Measurements from ENCODE around the gene ARHGAP40. TPM values are rescaled to one million over a fixed set of nuclear protein-coding genes. Genes with fewer than 3 reads are reported as not detected.

Gene ARHGAP40
- total and polyA plus RNA-seq, 9 of the 15 experiments (the other 6 are each of a cell fraction or from before 2014, with no cell fraction given), result not detected

DNA sequence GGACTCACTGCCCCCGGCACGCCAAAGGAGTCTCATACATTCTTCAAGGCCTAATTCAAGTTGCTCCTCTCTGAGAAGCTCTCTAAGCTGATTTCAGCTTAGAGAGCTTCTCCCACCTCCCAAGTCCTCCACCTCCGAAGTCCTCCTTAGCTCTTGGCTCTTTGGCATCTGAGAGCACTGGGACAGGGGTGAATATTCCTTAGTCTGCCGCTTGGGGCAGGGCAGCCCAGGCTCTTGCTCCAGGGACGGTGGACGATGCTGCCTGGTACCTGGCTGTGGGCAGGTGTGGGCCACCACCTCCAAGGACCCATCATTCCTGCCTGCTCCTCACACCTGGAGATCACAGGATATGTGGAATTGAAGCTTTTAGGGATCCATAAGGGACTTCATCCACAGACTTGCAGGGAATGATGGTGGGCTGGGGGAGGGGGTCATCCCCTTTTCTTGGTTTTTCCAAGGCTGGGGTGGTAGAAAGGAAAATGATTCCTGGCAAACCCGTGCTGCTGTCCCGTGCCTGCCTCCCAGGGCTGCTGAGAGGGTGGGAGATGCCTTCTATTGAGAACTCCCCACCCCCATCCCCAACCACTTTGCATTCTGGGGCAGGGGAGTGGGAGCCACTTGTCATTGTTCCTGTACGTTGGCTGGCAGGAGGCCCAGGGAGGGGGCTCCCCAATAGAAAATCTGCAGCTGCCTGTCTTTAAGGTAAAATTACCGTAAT, 57.4 kb downstream of the ARHGAP40 start (continued):
- no peak for TF ChIP-seq ARID2 (IDR thresholded peaks at IDR 0.05)

DNA sequence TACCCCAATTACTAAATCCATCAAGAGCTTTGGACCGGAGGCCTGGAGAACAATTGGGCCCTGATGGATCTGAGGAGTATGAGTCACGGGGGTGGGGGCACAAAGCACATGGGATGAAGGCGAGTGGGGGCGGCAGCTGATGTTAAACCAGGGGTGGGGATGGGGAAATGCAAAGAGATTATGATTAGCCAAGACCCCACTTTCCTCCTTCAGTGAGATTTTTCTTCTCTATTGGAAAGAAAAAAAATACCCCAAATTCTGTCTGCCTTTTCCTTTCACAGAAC, 57.9 kb downstream of the ARHGAP40 start:
- in situ Hi-C loops (cut with MboI), result no loop called here
- Histone ChIP-seq H3K9ac (ENCODE audit: insufficient read depth in 1 of 2, low read depth in 2 of 2, low read length in 2 of 2) (no peak overlapping the region), H3K79me2 (ENCODE audit: control insufficient read depth, insufficient read depth, low read length) (no peaks in the 10 kb centered on the region), H3K9me1 (ENCODE audit: control insufficient read depth, insufficient read depth, low read length) (no peaks in the 10 kb centered on the region), H4K20me1 (replicated peaks; ENCODE audit: control insufficient read depth, insufficient read depth, low read length) (no peaks in the 10 kb centered on the region), H3K27me3 (ENCODE audit: control insufficient read depth in 2 of 2, insufficient read depth in 2 of 2, low read length in 2 of 2) (peaks cover 10 to 37% of the 10 kb centered on the region in 2 experiments), H3K4me3 (no peak overlapping the region), H3K4me1 (replicated peaks in 1 of 2; ENCODE audit: control insufficient read depth in 2 of 2, insufficient read depth in 2 of 2, low read length in 2 of 2) (no peaks in the 10 kb centered on the region; a peak in 1 of 5 replicates), H3K9me3 (replicated peaks; ENCODE audit: control insufficient read depth, insufficient read depth, low read depth, low read length) (no peaks in the 10 kb centered on the region), H2AFZ (ENCODE audit: low read depth, low read length) (no peak overlapping the region), H3K4me2 (ENCODE audit: insufficient read depth, low read length) (no peak overlapping the region), H3K36me3 (ENCODE audit: control insufficient read depth, insufficient read depth, low read length) (no peaks in the 10 kb centered on the region), H3K27ac (ENCODE audit: extremely low read depth, low read depth, low read length) (no peak overlapping the region)
- intact Hi-C loops (cut with micrococcal nuclease), result no loop called here
- 32% methylated on average over 3 of the region's 4 CpGs for WGBS (ENCODE audit: insufficient coverage, low coverage, missing lambda C conversion rate)
- ChIA-PET CTCF (ENCODE audit: low intra/inter-chr PET ratio) (interaction anchor here (0.6 to 1.2 kb wide), 3 partner anchors 77 to 234 kb away, joined by 3 to 4 read pairs (median 3); no protein-coding TSS in a partner anchor), POLR2A (interaction anchor here (0.6 to 0.9 kb wide), 2 partner anchors 34 to 113 kb away, joined by 3 read pairs; no protein-coding TSS in a partner anchor)
- DNase-seq (ENCODE audit: extremely low read depth in 1 of 4, low spot score in 3 of 4), result no peak
- no peak for FAIRE-seq
- TF ChIP-seq EGR1 (conservative IDR thresholded peaks at IDR 0.05) (0 out of 2 replicates have a peak, but pooled peaks have one; percentile 23), CCAR2 (IDR thresholded peaks at IDR 0.05; ENCODE audit: low read depth, low read length) (no peak)
- no TSS peak for BruUV-seq (replicated peaks)
- no peak for ATAC-seq

DNA sequence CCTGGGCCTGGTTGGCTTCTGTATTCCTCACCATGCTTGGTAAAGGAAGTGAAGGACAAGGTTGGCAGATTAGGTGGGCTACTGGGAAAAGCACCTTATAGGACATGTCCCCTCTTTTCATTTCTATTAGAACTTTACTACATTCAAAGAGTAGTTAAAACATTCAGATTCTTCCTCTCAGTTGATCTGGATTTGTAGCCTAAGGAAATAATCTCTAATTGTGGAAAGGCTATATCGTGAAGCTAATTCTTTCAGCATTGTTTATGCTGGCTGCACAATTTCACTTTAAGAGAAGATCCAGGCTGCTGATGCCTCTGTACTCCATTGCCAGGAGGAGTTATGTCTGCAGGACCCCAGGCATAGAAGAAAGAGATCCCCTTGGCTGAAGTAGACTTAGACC, 58.8 kb downstream of the ARHGAP40 start:
- ChIA-PET CTCF (ENCODE audit: low intra/inter-chr PET ratio) (no interaction called here), POLR2A (interaction anchor here (0.9 kb wide), 1 partner anchor 33 kb away, joined by 3 read pairs; no protein-coding TSS in a partner anchor)
- BruUV-seq (replicated peaks), result no TSS peak
- no peak overlapping the region for H2AFZ ChIP-seq (ENCODE audit: low read depth, low read length)
- no peak overlapping the region for H3K4me2 ChIP-seq (ENCODE audit: insufficient read depth, low read length)
- H3K4me3 ChIP-seq, result no peak overlapping the region
- intact Hi-C loops (cut with micrococcal nuclease) (no loop called here), in situ Hi-C loops (cut with MboI) (no loop called here)
- DNase-seq (ENCODE audit: extremely low read depth in 1 of 4, low spot score in 3 of 4) (no peak), FAIRE-seq (no peak), ATAC-seq (no peak)
- no peak overlapping the region for H3K27ac ChIP-seq (ENCODE audit: extremely low read depth, low read depth, low read length)
- WGBS (ENCODE audit: insufficient coverage, low coverage, missing lambda C conversion rate), result 13% methylated on average over 1 of the region's 1 CpG
- no peaks in the 10 kb centered on the region for H4K20me1 ChIP-seq (replicated peaks; ENCODE audit: control insufficient read depth, insufficient read depth, low read length)
- peaks cover 6 to 29% of the 10 kb centered on the region in 2 experiments for H3K27me3 ChIP-seq (ENCODE audit: control insufficient read depth in 2 of 2, insufficient read depth in 2 of 2, low read length in 2 of 2)
- peak; percentile 95 for TF ChIP-seq ZNF79 (CRISPR knock-in tag; IDR thresholded peaks at IDR 0.05; ENCODE audit: low read depth)
- peak; percentile 44 for TF ChIP-seq RBM25 (IDR thresholded peaks at IDR 0.05; ENCODE audit: low read depth, low read length, severe bottlenecking)
- TF ChIP-seq, protein P1, sequence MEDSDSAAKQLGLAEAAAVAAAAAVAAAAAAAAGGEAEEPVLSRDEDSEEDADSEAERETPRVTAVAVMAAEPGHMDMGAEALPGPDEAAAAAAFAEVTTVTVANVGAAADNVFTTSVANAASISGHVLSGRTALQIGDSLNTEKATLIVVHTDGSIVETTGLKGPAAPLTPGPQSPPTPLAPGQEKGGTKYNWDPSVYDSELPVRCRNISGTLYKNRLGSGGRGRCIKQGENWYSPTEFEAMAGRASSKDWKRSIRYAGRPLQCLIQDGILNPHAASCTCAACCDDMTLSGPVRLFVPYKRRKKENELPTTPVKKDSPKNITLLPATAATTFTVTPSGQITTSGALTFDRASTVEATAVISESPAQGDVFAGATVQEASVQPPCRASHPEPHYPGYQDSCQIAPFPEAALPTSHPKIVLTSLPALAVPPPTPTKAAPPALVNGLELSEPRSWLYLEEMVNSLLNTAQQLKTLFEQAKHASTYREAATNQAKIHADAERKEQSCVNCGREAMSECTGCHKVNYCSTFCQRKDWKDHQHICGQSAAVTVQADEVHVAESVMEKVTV (CRISPR knock-in tag; IDR thresholded peaks at IDR 0.05), result no peak
- H3K36me3 ChIP-seq (ENCODE audit: control insufficient read depth, insufficient read depth, low read length), result no peaks in the 10 kb centered on the region
- no peaks in the 10 kb centered on the region for H3K9me1 ChIP-seq (ENCODE audit: control insufficient read depth, insufficient read depth, low read length)
- no peaks in the 10 kb centered on the region for H3K9me3 ChIP-seq (replicated peaks; ENCODE audit: control insufficient read depth, insufficient read depth, low read depth, low read length)
- H3K4me1 ChIP-seq (replicated peaks in 1 of 2; ENCODE audit: control insufficient read depth in 2 of 2, insufficient read depth in 2 of 2, low read length in 2 of 2), result peaks cover 0 to 2% of the 10 kb centered on the region in 2 experiments; a peak in 3 of 5 replicates
- H3K79me2 ChIP-seq (ENCODE audit: control insufficient read depth, insufficient read depth, low read length), result no peaks in the 10 kb centered on the region
- no peak overlapping the region; a peak in 1 of 4 replicates for H3K9ac ChIP-seq (ENCODE audit: insufficient read depth in 1 of 2, low read depth in 2 of 2, low read length in 2 of 2)

Measured in K562 (cell line).